PC-9 (cell line): ENCODE measurements around the gene THY1.

Source experiments
- EZH2 ChIP-seq: fragments of 200-600 bp; sonication (generic); IDR thresholded peaks from 2 replicates; pipeline ENCODE4 v1.8.0; 2017; ENCODE audit warnings: antibody characterized with exemption, low read depth
- TF ChIP-seq, protein P1 (sequence below): fragments of 200-600 bp; sonication (generic); conservative IDR thresholded peaks from 2 replicates; pipeline ENCODE4 v1.6.1; 2017; ENCODE audit warnings: mixed run types, antibody characterized with exemption, mild to moderate bottlenecking, moderate library complexity

DNA sequence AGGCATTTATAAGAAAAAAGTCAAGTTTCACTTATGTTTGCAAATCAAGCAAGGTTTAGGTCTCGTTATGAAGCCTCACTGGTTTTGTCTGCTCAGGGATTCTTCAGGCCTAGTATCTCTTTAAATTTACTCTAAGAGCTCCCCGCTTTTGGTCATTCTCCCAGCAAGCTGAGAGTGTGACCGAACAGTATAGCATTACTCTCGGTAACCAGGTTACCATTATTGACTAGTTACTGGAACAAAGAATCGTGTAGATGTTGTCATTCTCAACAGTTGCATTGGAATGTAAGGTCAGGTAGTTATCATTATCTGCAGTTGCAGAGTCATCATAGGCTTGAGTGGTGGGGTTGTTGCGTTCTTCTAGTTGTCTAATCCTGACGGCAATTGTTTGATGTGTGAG, 31.7 kb downstream of the THY1 start:
- TF ChIP-seq, protein P1, sequence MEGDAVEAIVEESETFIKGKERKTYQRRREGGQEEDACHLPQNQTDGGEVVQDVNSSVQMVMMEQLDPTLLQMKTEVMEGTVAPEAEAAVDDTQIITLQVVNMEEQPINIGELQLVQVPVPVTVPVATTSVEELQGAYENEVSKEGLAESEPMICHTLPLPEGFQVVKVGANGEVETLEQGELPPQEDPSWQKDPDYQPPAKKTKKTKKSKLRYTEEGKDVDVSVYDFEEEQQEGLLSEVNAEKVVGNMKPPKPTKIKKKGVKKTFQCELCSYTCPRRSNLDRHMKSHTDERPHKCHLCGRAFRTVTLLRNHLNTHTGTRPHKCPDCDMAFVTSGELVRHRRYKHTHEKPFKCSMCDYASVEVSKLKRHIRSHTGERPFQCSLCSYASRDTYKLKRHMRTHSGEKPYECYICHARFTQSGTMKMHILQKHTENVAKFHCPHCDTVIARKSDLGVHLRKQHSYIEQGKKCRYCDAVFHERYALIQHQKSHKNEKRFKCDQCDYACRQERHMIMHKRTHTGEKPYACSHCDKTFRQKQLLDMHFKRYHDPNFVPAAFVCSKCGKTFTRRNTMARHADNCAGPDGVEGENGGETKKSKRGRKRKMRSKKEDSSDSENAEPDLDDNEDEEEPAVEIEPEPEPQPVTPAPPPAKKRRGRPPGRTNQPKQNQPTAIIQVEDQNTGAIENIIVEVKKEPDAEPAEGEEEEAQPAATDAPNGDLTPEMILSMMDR = no peak
- no peak for TF ChIP-seq EZH2
